HG03175 (cell line): ENCODE results near the gene PRDM16.

ENCODE experiments used
- ATAC-seq: cut with Tn5 transposase; IDR thresholded peaks from one replicate; pipeline ENCODE4 v1.9.1; 2021; ENCODE audit warnings: mild to moderate bottlenecking, moderate library complexity; ENCODE audit not compliant: unreplicated experiment

PRDM16 gene

GRCh38 chr1:3463891-3464648 is 395.1 kb downstream of the PRDM16 start:
- ATAC-seq: no peak

DNA sequence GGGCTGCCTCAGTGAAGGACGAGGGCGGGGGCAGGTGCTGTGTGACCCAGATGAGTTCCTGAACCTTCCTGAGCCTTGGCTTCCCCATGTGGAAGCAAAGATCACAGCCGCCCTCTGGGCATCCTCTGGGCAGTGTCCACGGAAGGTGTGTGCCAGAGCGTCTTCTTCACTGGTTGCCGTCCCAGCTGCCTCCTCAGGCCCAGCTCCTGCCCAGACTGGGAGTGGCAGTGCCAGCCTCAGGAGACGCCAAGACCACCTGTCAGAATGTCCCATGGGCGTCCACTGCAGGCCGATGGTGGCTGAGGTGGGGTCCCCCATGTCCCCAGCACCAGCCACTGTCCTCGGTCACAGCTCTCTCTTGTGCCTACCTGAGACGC is 395.6 kb downstream of the PRDM16 start:
- ATAC-seq: no peak

DNA sequence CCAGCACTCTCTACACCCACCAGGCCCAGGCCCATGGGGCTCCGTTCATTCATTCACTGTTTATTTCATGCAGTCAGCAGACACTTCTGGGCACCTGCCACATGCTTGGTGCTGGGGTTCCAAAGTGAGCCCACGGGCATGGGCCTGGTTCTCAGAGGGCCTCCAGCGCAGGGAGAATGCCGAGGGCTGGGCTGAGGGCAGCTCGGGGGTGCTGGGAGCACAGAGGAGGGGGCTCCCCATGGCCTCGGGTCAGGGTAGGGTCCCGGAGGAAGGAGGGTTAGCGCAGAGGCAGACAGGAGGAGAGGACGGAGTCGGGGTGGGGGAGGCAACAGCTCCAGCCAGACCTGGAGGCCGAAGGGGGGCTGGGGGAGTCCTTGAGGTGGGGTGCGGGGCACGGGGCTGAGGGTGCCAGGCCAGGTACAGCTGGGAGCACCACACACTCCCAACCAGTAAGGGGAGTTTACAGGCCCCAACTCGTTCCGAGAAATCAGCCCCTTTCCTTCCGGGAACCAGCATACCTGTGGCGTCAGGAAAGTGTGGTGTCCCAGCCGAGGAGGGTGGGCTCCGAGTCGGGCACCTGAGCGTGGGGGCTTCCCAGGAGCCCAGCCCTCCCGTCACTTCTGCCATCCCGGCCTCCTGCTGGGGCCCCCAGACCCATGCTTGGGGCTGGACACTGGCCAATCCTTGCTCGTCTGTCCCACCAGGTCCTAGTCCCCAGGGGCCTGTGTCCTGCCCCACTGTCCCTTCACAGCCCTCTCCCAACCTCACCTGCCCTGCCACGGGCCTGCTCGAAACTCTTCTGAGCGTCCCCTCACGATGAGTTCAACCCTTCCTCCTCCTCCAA is 396.3 kb downstream of the PRDM16 start:
- no peak for ATAC-seq

GRCh38 chr1:3465935-3466321 is 396.9 kb downstream of the PRDM16 start:
- ATAC-seq: no peak

DNA sequence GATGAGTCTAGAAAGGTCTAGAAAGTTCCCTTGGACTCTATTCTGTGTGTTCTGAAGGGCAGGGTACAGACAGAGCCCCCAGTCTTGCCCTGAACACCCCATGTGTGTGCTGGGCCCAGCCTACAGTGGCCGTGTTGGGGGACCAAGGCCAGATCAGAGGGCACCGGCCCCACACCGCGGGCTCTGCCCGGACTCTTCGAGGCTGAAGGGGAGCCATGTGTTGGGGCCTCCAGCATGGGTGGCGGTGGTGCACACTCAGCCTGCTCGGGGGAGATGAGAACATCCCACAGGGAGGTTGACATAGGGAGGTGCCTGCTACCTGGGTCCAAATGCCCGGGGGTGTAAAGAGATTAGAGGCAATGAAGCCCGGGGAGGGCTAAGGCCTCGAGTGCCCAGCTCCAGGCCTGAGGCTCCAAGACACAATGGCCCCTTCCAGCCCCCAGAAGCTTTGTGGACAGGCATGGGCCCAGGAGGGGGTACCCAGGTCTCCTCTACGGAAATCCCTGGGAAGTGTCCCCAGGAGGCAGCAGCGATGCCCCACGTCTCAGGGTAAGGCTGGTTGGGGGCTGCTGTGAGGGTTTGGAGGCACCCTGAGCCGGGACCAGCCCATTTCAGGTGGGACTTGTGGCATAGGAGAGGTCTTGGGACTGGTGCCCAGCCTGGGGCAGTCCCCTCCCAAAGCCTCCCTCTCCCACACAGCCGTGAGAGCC is 397.5 kb downstream of the PRDM16 start:
- ATAC-seq: no peak

- ATAC-seq: no peak
Measured at GRCh38 chr1:3467096-3468036, 398.4 kb downstream of the PRDM16 start.

- no peak for ATAC-seq
Measured at GRCh38 chr1:3468236-3469103, 399.5 kb downstream of the PRDM16 start.

DNA sequence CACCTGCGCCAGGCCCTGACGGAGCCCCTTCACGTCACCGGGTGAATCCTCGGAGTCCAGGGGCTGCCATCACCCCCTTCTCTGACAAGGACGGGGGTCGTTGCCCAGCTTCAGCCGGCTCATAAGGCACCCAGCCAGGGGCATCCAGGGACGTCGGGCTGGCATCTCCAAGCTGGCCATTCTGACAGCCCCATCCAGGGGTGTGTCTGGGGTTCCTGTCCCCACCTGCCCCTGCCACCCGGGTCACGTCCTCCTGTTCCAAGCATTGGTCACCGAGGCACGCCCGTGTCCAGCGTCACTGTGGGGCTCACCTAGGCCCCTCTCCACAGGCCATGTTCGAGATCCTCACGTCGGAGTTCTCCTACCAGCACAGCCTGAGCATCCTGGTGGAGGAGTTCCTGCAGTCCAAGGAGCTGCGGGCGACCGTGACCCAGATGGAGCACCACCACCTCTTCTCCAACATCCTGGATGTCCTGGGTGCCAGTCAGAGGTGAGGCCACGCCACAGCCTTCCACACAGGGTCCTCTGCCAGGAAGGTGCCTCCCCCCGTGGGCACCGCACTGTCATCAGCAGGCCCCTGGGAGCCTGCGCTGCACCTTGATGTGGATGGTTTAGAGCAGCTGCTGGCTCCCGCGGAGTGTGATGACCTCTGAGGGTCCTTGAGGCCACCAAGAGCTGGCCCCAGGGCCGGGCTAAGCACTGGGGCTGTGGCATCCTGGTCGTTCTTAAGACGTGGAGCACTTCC is 400.3 kb downstream of the PRDM16 start:
- ATAC-seq: no peak

- ATAC-seq: no peak
Measured at GRCh38 chr1:3469849-3470649, 401.0 kb downstream of the PRDM16 start.

GRCh38 chr1:3470650-3471355 is 401.8 kb downstream of the PRDM16 start:
- ATAC-seq: no peak

DNA sequence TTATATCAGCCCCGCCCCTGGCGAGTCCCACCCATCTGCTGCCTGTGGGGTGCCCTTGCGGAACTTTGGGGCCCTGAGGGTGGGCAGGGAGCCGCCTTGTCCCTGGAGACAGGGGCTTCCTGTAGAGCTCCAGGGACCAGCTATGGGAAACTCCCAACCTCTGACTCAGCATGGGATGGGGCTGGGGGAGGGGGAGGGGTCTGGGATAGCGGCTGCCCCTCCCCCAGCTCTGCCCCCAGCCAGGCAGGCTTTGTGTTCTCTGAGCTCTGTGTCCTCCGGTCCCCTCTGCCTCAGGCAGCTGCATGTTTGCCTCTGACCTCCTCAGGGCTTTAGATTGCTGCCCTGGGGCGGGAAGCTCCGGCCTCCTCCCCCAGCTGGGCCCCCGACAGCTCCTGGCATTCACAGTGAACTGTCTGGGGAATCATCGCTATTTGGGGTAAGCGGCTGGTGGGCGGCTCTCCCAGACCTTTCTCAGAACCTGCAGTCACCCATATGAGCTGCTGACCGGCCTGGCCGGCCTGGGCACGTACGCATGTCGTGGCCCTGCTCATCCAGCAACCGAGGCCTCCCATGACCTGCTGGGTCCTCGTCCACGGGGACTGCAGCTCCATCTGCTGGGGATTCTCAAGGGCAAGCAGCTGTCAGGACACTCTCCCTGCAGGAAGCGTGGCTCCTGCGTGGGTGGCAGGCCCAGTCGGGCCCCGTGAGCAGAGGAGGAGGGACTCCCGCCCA is 402.5 kb downstream of the PRDM16 start:
- no peak for ATAC-seq

DNA sequence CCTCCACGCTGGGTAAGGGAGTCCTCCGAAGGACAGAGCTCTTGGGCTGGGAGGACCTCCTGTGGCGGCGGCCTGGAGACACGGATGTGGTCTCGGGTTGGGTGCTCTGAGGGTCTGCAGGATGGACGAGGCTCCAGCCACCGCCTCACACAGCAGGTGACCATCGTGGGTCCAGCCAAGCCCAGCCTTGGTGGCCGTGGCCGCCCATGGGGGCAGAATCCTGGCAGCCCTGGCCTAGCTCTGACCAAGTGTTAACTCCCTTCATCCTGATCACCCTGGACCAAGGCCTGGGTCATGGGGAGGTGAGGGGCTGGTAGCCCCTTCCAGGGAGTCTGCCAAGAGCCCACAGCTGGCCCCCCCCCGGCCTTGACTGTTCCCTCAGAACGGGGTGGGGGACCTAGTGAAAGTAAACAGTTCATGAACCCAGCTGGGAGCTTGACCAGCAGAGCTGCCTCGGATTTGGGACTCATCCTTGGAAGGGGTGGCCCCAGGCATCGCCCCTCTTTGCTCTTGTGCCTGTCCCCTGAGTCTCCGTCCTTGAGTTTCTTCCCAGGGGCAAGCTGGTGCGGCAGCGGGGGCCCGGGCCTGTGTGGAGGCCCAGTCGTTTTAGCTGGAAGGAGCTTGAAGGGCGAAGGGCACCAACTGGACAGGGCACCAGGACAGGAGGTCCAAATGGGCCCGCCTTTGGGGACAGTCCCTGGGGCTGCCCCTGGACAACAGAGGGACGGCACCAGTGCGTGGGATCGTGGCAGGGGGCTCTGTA is 403.3 kb downstream of the PRDM16 start:
- no peak for ATAC-seq

DNA sequence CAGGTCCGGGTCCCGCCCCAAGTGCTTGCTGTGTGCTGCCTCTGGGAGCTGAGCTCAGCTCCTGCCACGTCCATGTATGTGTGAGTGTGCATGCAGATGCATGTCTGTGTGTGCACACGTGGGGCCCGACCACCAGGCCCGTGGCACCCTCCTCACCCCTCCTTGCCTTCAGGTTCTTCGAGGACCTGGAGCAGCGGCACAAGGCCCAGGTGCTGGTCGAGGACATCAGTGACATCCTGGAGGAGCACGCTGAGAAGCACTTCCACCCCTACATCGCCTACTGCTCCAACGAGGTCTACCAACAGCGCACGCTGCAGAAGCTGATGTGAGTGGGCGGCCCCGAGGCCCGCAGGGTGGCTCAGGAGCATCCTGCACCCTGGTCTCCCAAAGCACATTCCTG is 403.9 kb downstream of the PRDM16 start:
- no peak for ATAC-seq

- no peak for ATAC-seq
Measured at GRCh38 chr1:3473381-3473844, 404.4 kb downstream of the PRDM16 start.

DNA sequence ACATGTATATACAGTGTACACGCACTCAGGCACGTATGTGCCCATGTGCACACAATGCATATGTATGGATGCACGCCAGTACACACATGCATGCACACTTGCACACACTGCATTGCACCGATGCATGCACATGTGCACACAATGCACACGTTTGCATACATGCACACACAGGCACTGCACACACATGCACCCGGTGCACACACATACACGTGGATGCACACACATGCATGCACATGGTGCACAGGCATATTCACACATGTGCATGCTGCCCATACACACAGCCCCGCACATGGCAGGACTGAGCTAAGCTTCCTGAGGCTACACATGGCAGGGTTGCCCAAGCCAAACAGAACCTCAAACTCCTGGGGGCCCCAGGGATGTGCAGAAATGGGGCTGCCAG is 405.0 kb downstream of the PRDM16 start:
- no peak for ATAC-seq

GRCh38 chr1:3474421-3474820 is 405.4 kb downstream of the PRDM16 start:
- ATAC-seq: no peak
